ENCODE results near the gene AK8. TPM values are rescaled to one million over a fixed set of nuclear protein-coding genes. Genes with fewer than 3 reads are reported as not detected.

AK8 gene
- total and polyA plus RNA-seq, 4 donors: 0.07 to 0.26 (median 0.11) TPM

GRCh38 chr9:132698989-132699388, 179.1 kb downstream of the AK8 start:
- H3K27ac ChIP-seq (ENCODE audit: low read depth in 1 of 2, low read length in 2 of 2): no peak overlapping the region
- no peaks in the 10 kb centered on the region for H3K27me3 ChIP-seq (ENCODE audit: control insufficient read depth in 4 of 4, insufficient read depth in 4 of 4, low read length in 3 of 4)
- H3K36me3 ChIP-seq (ENCODE audit: control insufficient read depth in 4 of 4, insufficient read depth in 3 of 4, low read depth in 1 of 4, low read length in 3 of 4): no peaks in the 10 kb centered on the region
- no peaks in the 10 kb centered on the region for H3K4me1 ChIP-seq (ENCODE audit: control insufficient read depth in 4 of 4, insufficient read depth in 4 of 4, low read length in 3 of 4)
- H3K4me3 ChIP-seq (ENCODE audit: low read depth in 1 of 3, low read length in 3 of 3): no peak overlapping the region
- no peak for TF ChIP-seq HNF4G (IDR thresholded peaks at IDR 0.05)
- TF ChIP-seq HNF4A (conservative IDR thresholded peaks at IDR 0.05): no peak
- TF ChIP-seq NR2F2 (IDR thresholded peaks at IDR 0.05): no peak
- TF ChIP-seq, protein P1, sequence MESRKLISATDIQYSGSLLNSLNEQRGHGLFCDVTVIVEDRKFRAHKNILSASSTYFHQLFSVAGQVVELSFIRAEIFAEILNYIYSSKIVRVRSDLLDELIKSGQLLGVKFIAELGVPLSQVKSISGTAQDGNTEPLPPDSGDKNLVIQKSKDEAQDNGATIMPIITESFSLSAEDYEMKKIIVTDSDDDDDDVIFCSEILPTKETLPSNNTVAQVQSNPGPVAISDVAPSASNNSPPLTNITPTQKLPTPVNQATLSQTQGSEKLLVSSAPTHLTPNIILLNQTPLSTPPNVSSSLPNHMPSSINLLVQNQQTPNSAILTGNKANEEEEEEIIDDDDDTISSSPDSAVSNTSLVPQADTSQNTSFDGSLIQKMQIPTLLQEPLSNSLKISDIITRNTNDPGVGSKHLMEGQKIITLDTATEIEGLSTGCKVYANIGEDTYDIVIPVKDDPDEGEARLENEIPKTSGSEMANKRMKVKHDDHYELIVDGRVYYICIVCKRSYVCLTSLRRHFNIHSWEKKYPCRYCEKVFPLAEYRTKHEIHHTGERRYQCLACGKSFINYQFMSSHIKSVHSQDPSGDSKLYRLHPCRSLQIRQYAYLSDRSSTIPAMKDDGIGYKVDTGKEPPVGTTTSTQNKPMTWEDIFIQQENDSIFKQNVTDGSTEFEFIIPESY (IDR thresholded peaks at IDR 0.05): no peak
- no peak for TF ChIP-seq TAF1 (conservative IDR thresholded peaks at IDR 0.05)
- no peak for TF ChIP-seq JUND (IDR thresholded peaks at IDR 0.05)
- TF ChIP-seq RAD21 (IDR thresholded peaks at IDR 0.05): no peak
- TF ChIP-seq ATF3 (IDR thresholded peaks at IDR 0.05): no peak
- no peak for TF ChIP-seq RXRA (IDR thresholded peaks at IDR 0.05)
- TF ChIP-seq FOXA1 (IDR thresholded peaks at IDR 0.05): no peak
- DNase-seq (ENCODE audit: low spot score): no peak
- whole genome bisulfite sequencing: 57% methylated on average over 4 of the region's 4 CpGs
- no peak overlapping the region for H3K9ac ChIP-seq (ENCODE audit: low read depth in 1 of 2, low read length in 2 of 2)
- peaks cover 2 to 17% (median 5%) of the 10 kb centered on the region in 4 donors for H3K9me3 ChIP-seq (ENCODE audit: control insufficient read depth in 4 of 4, low read length in 3 of 4)

GRCh38 chr9:132697230-132697629, 180.9 kb downstream of the AK8 start:
- Histone ChIP-seq H3K9me3 (ENCODE audit: control insufficient read depth in 4 of 4, low read length in 3 of 4) (peaks cover 2 to 17% (median 5%) of the 10 kb centered on the region in 4 donors), H3K9ac (ENCODE audit: low read depth in 1 of 2, low read length in 2 of 2) (no peak overlapping the region), H3K36me3 (ENCODE audit: control insufficient read depth in 4 of 4, insufficient read depth in 3 of 4, low read depth in 1 of 4, low read length in 3 of 4) (no peaks in the 10 kb centered on the region), H3K4me1 (ENCODE audit: control insufficient read depth in 4 of 4, insufficient read depth in 4 of 4, low read length in 3 of 4) (no peaks in the 10 kb centered on the region), H3K4me3 (ENCODE audit: low read depth in 1 of 3, low read length in 3 of 3) (no peak overlapping the region), H3K27me3 (ENCODE audit: control insufficient read depth in 4 of 4, insufficient read depth in 4 of 4, low read length in 3 of 4) (no peaks in the 10 kb centered on the region), H3K27ac (ENCODE audit: low read depth in 1 of 2, low read length in 2 of 2) (no peak overlapping the region)
- DNase-seq (ENCODE audit: low spot score): no peak
- TF ChIP-seq, protein P2, sequence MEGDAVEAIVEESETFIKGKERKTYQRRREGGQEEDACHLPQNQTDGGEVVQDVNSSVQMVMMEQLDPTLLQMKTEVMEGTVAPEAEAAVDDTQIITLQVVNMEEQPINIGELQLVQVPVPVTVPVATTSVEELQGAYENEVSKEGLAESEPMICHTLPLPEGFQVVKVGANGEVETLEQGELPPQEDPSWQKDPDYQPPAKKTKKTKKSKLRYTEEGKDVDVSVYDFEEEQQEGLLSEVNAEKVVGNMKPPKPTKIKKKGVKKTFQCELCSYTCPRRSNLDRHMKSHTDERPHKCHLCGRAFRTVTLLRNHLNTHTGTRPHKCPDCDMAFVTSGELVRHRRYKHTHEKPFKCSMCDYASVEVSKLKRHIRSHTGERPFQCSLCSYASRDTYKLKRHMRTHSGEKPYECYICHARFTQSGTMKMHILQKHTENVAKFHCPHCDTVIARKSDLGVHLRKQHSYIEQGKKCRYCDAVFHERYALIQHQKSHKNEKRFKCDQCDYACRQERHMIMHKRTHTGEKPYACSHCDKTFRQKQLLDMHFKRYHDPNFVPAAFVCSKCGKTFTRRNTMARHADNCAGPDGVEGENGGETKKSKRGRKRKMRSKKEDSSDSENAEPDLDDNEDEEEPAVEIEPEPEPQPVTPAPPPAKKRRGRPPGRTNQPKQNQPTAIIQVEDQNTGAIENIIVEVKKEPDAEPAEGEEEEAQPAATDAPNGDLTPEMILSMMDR (IDR thresholded peaks at IDR 0.05; ENCODE audit: low read depth, low read length, missing input control): no peak
- TF ChIP-seq MAX (IDR thresholded peaks at IDR 0.05) (no peak), FOXA2 (IDR thresholded peaks at IDR 0.05) (no peak), ATF3 (IDR thresholded peaks at IDR 0.05) (no peak), TAF1 (conservative IDR thresholded peaks at IDR 0.05) (no peak), FOXA1 (IDR thresholded peaks at IDR 0.05) (no peak), RXRA (IDR thresholded peaks at IDR 0.05) (no peak), EGR1 (IDR thresholded peaks at IDR 0.05; ENCODE audit: low read depth in 2 of 2) (no peak), YY1 (IDR thresholded peaks at IDR 0.05) (no peak), HNF4G (IDR thresholded peaks at IDR 0.05) (no peak), JUND (IDR thresholded peaks at IDR 0.05) (no peak), GABPA (IDR thresholded peaks at IDR 0.05 in 1 of 2, conservative IDR thresholded peaks at IDR 0.05 in 1 of 2) (no peak), SP1 (IDR thresholded peaks at IDR 0.05) (no peak), NR2F2 (IDR thresholded peaks at IDR 0.05) (no peak), HNF4A (conservative IDR thresholded peaks at IDR 0.05) (no peak), RAD21 (IDR thresholded peaks at IDR 0.05) (no peak)
- TF ChIP-seq, protein P1 (IDR thresholded peaks at IDR 0.05): no peak
- TF ChIP-seq, protein P3, sequence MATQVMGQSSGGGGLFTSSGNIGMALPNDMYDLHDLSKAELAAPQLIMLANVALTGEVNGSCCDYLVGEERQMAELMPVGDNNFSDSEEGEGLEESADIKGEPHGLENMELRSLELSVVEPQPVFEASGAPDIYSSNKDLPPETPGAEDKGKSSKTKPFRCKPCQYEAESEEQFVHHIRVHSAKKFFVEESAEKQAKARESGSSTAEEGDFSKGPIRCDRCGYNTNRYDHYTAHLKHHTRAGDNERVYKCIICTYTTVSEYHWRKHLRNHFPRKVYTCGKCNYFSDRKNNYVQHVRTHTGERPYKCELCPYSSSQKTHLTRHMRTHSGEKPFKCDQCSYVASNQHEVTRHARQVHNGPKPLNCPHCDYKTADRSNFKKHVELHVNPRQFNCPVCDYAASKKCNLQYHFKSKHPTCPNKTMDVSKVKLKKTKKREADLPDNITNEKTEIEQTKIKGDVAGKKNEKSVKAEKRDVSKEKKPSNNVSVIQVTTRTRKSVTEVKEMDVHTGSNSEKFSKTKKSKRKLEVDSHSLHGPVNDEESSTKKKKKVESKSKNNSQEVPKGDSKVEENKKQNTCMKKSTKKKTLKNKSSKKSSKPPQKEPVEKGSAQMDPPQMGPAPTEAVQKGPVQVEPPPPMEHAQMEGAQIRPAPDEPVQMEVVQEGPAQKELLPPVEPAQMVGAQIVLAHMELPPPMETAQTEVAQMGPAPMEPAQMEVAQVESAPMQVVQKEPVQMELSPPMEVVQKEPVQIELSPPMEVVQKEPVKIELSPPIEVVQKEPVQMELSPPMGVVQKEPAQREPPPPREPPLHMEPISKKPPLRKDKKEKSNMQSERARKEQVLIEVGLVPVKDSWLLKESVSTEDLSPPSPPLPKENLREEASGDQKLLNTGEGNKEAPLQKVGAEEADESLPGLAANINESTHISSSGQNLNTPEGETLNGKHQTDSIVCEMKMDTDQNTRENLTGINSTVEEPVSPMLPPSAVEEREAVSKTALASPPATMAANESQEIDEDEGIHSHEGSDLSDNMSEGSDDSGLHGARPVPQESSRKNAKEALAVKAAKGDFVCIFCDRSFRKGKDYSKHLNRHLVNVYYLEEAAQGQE (IDR thresholded peaks at IDR 0.05): no peak
